Measurements from ENCODE around the gene DYRK2.

DYRK2 gene

GRCh38 chr12:67648521-67649260 lies at the start of gene DYRK2:
Gene DYRK2 (plus strand): TSS chr12:67648745. CDS start chr12:67649134, 389 bp downstream.
- peak; percentile 81 for DNase-seq

- DNase-seq: no peak
Observed at GRCh38 chr12:67599691-67600090, 48.9 kb upstream of the DYRK2 start.

- no peak for DNase-seq
Observed at GRCh38 chr12:67601126-67601525, 47.4 kb upstream of the DYRK2 start.

- peak; percentile 40 for DNase-seq
Observed at GRCh38 chr12:67609226-67609870, 39.2 kb upstream of the DYRK2 start.

- no peak for DNase-seq
Observed at GRCh38 chr12:67613040-67613439, 35.5 kb upstream of the DYRK2 start.

- no peak for DNase-seq
Observed at GRCh38 chr12:67617629-67618028, 30.9 kb upstream of the DYRK2 start.

- no peak for DNase-seq
Observed at GRCh38 chr12:67618303-67618702, 30.2 kb upstream of the DYRK2 start.

- no peak for DNase-seq
Observed at GRCh38 chr12:67621112-67621511, 27.4 kb upstream of the DYRK2 start.

- DNase-seq: no peak
Observed at GRCh38 chr12:67621926-67622325, 26.6 kb upstream of the DYRK2 start.

GRCh38 chr12:67623259-67623658 lies 25.3 kb upstream of the DYRK2 start:
- DNase-seq: peak; percentile 17

GRCh38 chr12:67624355-67624754 lies 24.2 kb upstream of the DYRK2 start:
- no peak for DNase-seq

GRCh38 chr12:67625004-67625403 lies 23.5 kb upstream of the DYRK2 start:
- no peak for DNase-seq

- no peak for DNase-seq
Observed at GRCh38 chr12:67626156-67626555, 22.4 kb upstream of the DYRK2 start.

GRCh38 chr12:67630373-67631088 lies 18.0 kb upstream of the DYRK2 start:
- no peak for DNase-seq

GRCh38 chr12:67632005-67632404 lies 16.5 kb upstream of the DYRK2 start:
- DNase-seq: no peak

GRCh38 chr12:67633024-67633610 lies 15.4 kb upstream of the DYRK2 start:
- DNase-seq: no peak

GRCh38 chr12:67633708-67634107 lies 14.8 kb upstream of the DYRK2 start:
- DNase-seq: no peak

GRCh38 chr12:67634303-67634761 lies 14.2 kb upstream of the DYRK2 start:
- no peak for DNase-seq

- DNase-seq: no peak
Observed at GRCh38 chr12:67637718-67638117, 10.8 kb upstream of the DYRK2 start.

GRCh38 chr12:67638694-67639093 lies 9.9 kb upstream of the DYRK2 start:
- DNase-seq: no peak

- DNase-seq: no peak
Observed at GRCh38 chr12:67640863-67641262, 7.7 kb upstream of the DYRK2 start.

GRCh38 chr12:67645126-67645525 lies 3.4 kb upstream of the DYRK2 start:
- no peak for DNase-seq

GRCh38 chr12:67645601-67646000 lies 2.9 kb upstream of the DYRK2 start:
- DNase-seq: no peak

Measured in NCI-H2171 (cell line).